MCF 10A (cell line): ENCODE data around the gene PCED1B. TPM values are rescaled to one million over a fixed set of nuclear protein-coding genes. Genes with fewer than 3 reads are reported as not detected.
"Not testable (repeated sequence)": the region's sequence is repeated elsewhere in the genome, so short reads cannot be mapped to it uniquely, and the experiment has no call there.

Experiments used
- BruUV-seq: library from RNA; stranded (reverse); fragments of 400-500 nt; replicated peaks from 2 replicates; lab custom pipeline; 2021; lab: Mats Ljungman, UMichigan
- CTCF ChIA-PET: fragments of 300-600 bp; sonication (Branson Sonifier 250); formaldehyde crosslinking; extraction: SDS; loops from one replicate; lab custom pipeline; 2021; ENCODE audit warnings: antibody characterized with exemption, inconsistent platforms; lab: Yijun Ruan, JAX
- POLR2A ChIA-PET: fragments of 300-600, 350-650 bp; sonication (Branson Sonifier 250); formaldehyde crosslinking; extraction: SDS; loops from one replicate; lab custom pipeline; 2020; ENCODE audit warnings: antibody characterized with exemption, inconsistent platforms; lab: Yijun Ruan, JAX
- DNase-seq: peaks from one replicate; pipeline ENCODE4 v3.0.0-alpha.2; 2018; ENCODE audit not compliant: unreplicated experiment
- H3K27ac Mint-ChIP-seq: one replicate; pipeline ENCODE4 v1.8.0; 2022; ENCODE audit warnings: mild to moderate bottlenecking, low read depth, mixed read lengths; ENCODE audit not compliant: unreplicated experiment
- H3K27me3 Mint-ChIP-seq: one replicate; pipeline ENCODE4 v1.8.0; 2022; ENCODE audit warnings: mixed read lengths; ENCODE audit not compliant: insufficient read depth, unreplicated experiment
- H3K36me3 Mint-ChIP-seq: one replicate; pipeline ENCODE4 v1.8.0; 2022; ENCODE audit warnings: mild to moderate bottlenecking, moderate library complexity, mixed read lengths; ENCODE audit not compliant: insufficient read depth, unreplicated experiment
- H3K4me1 Mint-ChIP-seq: one replicate; pipeline ENCODE4 v1.8.0; 2022; ENCODE audit warnings: mixed read lengths; ENCODE audit not compliant: insufficient read depth, unreplicated experiment
- H3K4me3 Mint-ChIP-seq: one replicate; pipeline ENCODE4 v1.8.0; 2022; ENCODE audit warnings: mild to moderate bottlenecking, moderate library complexity, mixed read lengths; ENCODE audit not compliant: unreplicated experiment
- H3K9me3 Mint-ChIP-seq: one replicate; pipeline ENCODE4 v1.8.0; 2022; ENCODE audit warnings: mixed read lengths; ENCODE audit not compliant: unreplicated experiment
- CTCF ChIP-seq: fragments of 200-600 bp; IDR thresholded peaks from one replicate; pipeline ENCODE4 v1.8.0; 2022; ENCODE audit warnings: antibody characterized with exemption, mild to moderate bottlenecking; ENCODE audit not compliant: unreplicated experiment
- intact Hi-C: fragments of 100-400 bp; cut with micrococcal nuclease; formaldehyde crosslinking; loops from 2 replicates; pipeline ENCODE4 v1.14.1; 2022
- total RNA-seq: library from RNA; stranded (reverse); gene quantifications from 2 replicates; pipeline ENCODE4 v1.2.3, GENCODE V29; 2022

Gene PCED1B
- total RNA-seq, 1 experiment from 2014 or later = 9.6 TPM

- BruUV-seq = no TSS peak
- POLR2A ChIA-PET = interaction anchor here (1.4 to 1.7 kb wide), 3 partner anchors 57 to 181 kb away, joined by 4 to 5 read pairs (median 5); partner anchors contain the start of gene AMIGO2
- CTCF ChIA-PET = interaction anchor here (0.7 kb wide), 1 partner anchor 135 kb away, joined by 3 read pairs; the partner anchor contains the start of gene AMIGO2
- Mint-ChIP-seq H3K27ac (no peak overlapping the region), H3K4me1 (peaks cover 23% of the 10 kb centered on the region), H3K9me3 (no peaks in the 10 kb centered on the region), H3K27me3 (no peaks in the 10 kb centered on the region), H3K4me3 (no peak overlapping the region), H3K36me3 (no peaks in the 10 kb centered on the region)
- intact Hi-C loops = no loop called here
- no peak for TF ChIP-seq CTCF
- DNase-seq = no peak
Observed at GRCh38 chr12:47214771-47215170, 135.3 kb downstream of the PCED1B start.

GRCh38 chr12:47216150-47216677 is 136.8 kb downstream of the PCED1B start:
- no TSS peak for BruUV-seq
- intact Hi-C loops = no loop called here
- H3K36me3 Mint-ChIP-seq = no peaks in the 10 kb centered on the region
- H3K9me3 Mint-ChIP-seq = no peaks in the 10 kb centered on the region
- POLR2A ChIA-PET = no interaction called here
- H3K4me1 Mint-ChIP-seq = peaks cover 31% of the 10 kb centered on the region
- no peaks in the 10 kb centered on the region for H3K27me3 Mint-ChIP-seq
- DNase-seq = no peak
- H3K27ac Mint-ChIP-seq = peak overlapping the region; percentile 65
- CTCF ChIA-PET = interaction anchor here (0.7 kb wide), 1 partner anchor 38 kb away, joined by 5 read pairs; no protein-coding TSS in a partner anchor
- H3K4me3 Mint-ChIP-seq = no peak overlapping the region
- TF ChIP-seq CTCF = no peak

DNA sequence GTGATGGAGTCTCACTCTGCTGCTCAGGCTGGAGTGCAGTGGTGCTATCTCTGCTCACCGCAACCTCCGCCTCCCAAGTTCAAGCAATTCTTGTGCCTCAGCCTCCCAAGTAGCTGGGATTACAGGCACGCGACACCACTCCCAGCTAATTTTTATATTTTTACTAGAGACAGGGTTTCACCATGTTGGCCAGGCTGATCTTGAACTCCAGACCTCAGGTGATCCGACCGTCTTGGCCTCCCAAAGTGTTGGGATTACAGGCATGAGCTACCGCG is 138.1 kb downstream of the PCED1B start:
- H3K4me1 Mint-ChIP-seq = peaks cover 26% of the 10 kb centered on the region
- H3K36me3 Mint-ChIP-seq, H3K9me3 Mint-ChIP-seq, H3K27me3 Mint-ChIP-seq, H3K4me3 Mint-ChIP-seq, DNase-seq, BruUV-seq, intact Hi-C loops: not testable (repeated sequence)
- POLR2A ChIA-PET = interaction anchor here (0.8 kb wide), 1 partner anchor 138 kb away, joined by 3 read pairs; the partner anchor contains the start of genes AMIGO2 and PCED1B
- H3K27ac Mint-ChIP-seq = peak overlapping the region; percentile 65
- CTCF ChIA-PET = interaction anchor here (1.2 to 1.3 kb wide), 2 partner anchors 10 to 21 kb away, joined by 4 to 5 read pairs; no protein-coding TSS in a partner anchor

- ChIA-PET POLR2A (interaction anchor here (0.8 kb wide), 1 partner anchor 139 kb away, joined by 3 read pairs; the partner anchor contains the start of genes AMIGO2 and PCED1B), CTCF (interaction anchor here (0.6 to 1.3 kb wide), 6 partner anchors 10 to 955 kb away, joined by 3 to 5 read pairs (median 3); no protein-coding TSS in a partner anchor)
- no peak overlapping the region for H3K4me3 Mint-ChIP-seq
- no peaks in the 10 kb centered on the region for H3K9me3 Mint-ChIP-seq
- intact Hi-C loops = no loop called here
- BruUV-seq = no TSS peak
- peaks cover 32% of the 10 kb centered on the region for H3K4me1 Mint-ChIP-seq
- no peaks in the 10 kb centered on the region for H3K27me3 Mint-ChIP-seq
- no peaks in the 10 kb centered on the region for H3K36me3 Mint-ChIP-seq
- DNase-seq = no peak
- no peak overlapping the region for H3K27ac Mint-ChIP-seq
- TF ChIP-seq CTCF = no peak
Observed at GRCh38 chr12:47218191-47218654, 138.8 kb downstream of the PCED1B start.
